Hepatocyte (in vitro differentiated cells): ENCODE results near the gene CAPZA2. TPM values are rescaled to one million over a fixed set of nuclear protein-coding genes. Genes with fewer than 3 reads are reported as not detected.
"Not testable (repeated sequence)": the region's sequence is repeated elsewhere in the genome, so short reads cannot be mapped to it uniquely, and the experiment has no call there.

Experiments used
- DNase-seq: peaks from one replicate; pipeline ENCODE4 v3.0.0-alpha.2; 2016; ENCODE audit warnings: low spot score
- H2AFZ ChIP-seq: fragments of 200-600 bp; sonication (generic); 2 replicates; pipeline ENCODE4 v1.6.0; 2016; ENCODE audit warnings: antibody characterized with exemption, mild to moderate bottlenecking
- H3K27ac ChIP-seq: fragments of 200-600 bp; sonication (generic); 2 replicates; pipeline ENCODE4 v1.5.1; 2016; ENCODE audit warnings: mild to moderate bottlenecking
- H3K27me3 ChIP-seq: fragments of 200-600 bp; sonication (generic); 2 replicates; pipeline ENCODE4 v1.6.1; 2016
- H3K36me3 ChIP-seq: fragments of 200-600 bp; sonication (generic); replicated peaks from 2 replicates; pipeline ENCODE4 v1.5.1; 2016; ENCODE audit warnings: low read depth; ENCODE audit not compliant: insufficient read depth
- H3K4me1 ChIP-seq: fragments of 200-600 bp; sonication (generic); 2 replicates; pipeline ENCODE4 v1.5.1; 2016; ENCODE audit warnings: mild to moderate bottlenecking, moderate library complexity; ENCODE audit not compliant: insufficient read depth
- H3K4me2 ChIP-seq: fragments of 200-600 bp; sonication (generic); 2 replicates; pipeline ENCODE4 v1.6.0; 2016
- H3K4me3 ChIP-seq: fragments of 200-600 bp; sonication (generic); 2 replicates; pipeline ENCODE4 v1.5.1; 2016; ENCODE audit warnings: mild to moderate bottlenecking
- H3K79me2 ChIP-seq: fragments of 200-600 bp; sonication (generic); 2 replicates; pipeline ENCODE4 v1.6.0; 2017; ENCODE audit warnings: mild to moderate bottlenecking
- H3K9me2 ChIP-seq: fragments of 200-600 bp; sonication (generic); replicated peaks from 2 replicates; pipeline ENCODE4 v1.6.0; 2017; ENCODE audit warnings: mild to moderate bottlenecking; ENCODE audit not compliant: insufficient read depth
- H3K9me3 ChIP-seq: fragments of 200-600 bp; sonication (generic); 2 replicates; pipeline ENCODE4 v1.5.1; 2016; ENCODE audit warnings: low read depth, mild to moderate bottlenecking
- H4K20me1 ChIP-seq: fragments of 200-600 bp; sonication (generic); 2 replicates; pipeline ENCODE4 v1.6.0; 2016; ENCODE audit warnings: mild to moderate bottlenecking; ENCODE audit not compliant: insufficient read depth, poor library complexity, severe bottlenecking
- CTCF ChIP-seq: fragments of 200-600 bp; sonication (generic); IDR thresholded peaks from 2 replicates; pipeline ENCODE4 v1.5.1; 2016; ENCODE audit warnings: antibody characterized with exemption, mild to moderate bottlenecking; ENCODE audit not compliant: poor library complexity
- EZH2 ChIP-seq: fragments of 200-600 bp; sonication (generic); IDR thresholded peaks from 2 replicates; pipeline ENCODE4 v1.6.1; 2016; ENCODE audit warnings: antibody characterized with exemption, mild to moderate bottlenecking, borderline replicate concordance
- EZH2phosphoT487 ChIP-seq: fragments of 200-600 bp; sonication (generic); IDR thresholded peaks from one replicate; pipeline ENCODE4 v1.6.1; 2018; ENCODE audit warnings: antibody characterized with exemption, mild to moderate bottlenecking, low read depth, moderate library complexity; ENCODE audit not compliant: unreplicated experiment, severe bottlenecking
- WGBS: methylation state at CpG from one replicate; pipeline ENCODE4 v1.1.6; 2016; ENCODE audit warnings: low lambda C conversion rate; ENCODE audit errors: missing lambda C conversion rate; 5-methylcytosine and 5-hydroxymethylcytosine counted together
- polyA plus RNA-seq: library from polyadenylated mRNA; unstranded; fragments of >200 nt; fragmentation: Nextera tagmentation; extraction: Ambion mirVana; gene quantifications from 2 replicates; pipeline ENCODE4 v1.2.1, GENCODE V29; 2016
- small RNA-seq: library from RNA; depleted of rRNA; stranded (forward); fragments of <200 nt; gene quantifications from one replicate; pipeline ENCODE3, GENCODE V24; 2014
- total RNA-seq: library from RNA; depleted of rRNA; stranded (reverse); fragments of >200 nt; gene quantifications from 2 replicates; pipeline ENCODE4 v1.2.3, GENCODE V29; 2014

CAPZA2 gene
- total and polyA plus RNA-seq, 2 experiments from 2014 or later: 151 to 154 TPM

- Histone ChIP-seq H3K9me2 (no peaks in the 10 kb centered on the region), H2AFZ (no peak overlapping the region), H3K4me3 (no peak overlapping the region), H3K4me1 (no peaks in the 10 kb centered on the region), H4K20me1 (no peaks in the 10 kb centered on the region), H3K27ac (no peak overlapping the region), H3K27me3 (no peaks in the 10 kb centered on the region), H3K79me2 (peaks cover 76% of the 10 kb centered on the region), H3K36me3 (no peaks in the 10 kb centered on the region), H3K9me3 (no peaks in the 10 kb centered on the region), H3K4me2 (no peak overlapping the region)
- no peak for DNase-seq
- TF ChIP-seq EZH2 (no peak), CTCF (no peak), EZH2phosphoT487 (no peak)
These were observed 106.2 kb downstream of the CAPZA2 start for GRCh38 chr7:116968631-116969030.

DNA sequence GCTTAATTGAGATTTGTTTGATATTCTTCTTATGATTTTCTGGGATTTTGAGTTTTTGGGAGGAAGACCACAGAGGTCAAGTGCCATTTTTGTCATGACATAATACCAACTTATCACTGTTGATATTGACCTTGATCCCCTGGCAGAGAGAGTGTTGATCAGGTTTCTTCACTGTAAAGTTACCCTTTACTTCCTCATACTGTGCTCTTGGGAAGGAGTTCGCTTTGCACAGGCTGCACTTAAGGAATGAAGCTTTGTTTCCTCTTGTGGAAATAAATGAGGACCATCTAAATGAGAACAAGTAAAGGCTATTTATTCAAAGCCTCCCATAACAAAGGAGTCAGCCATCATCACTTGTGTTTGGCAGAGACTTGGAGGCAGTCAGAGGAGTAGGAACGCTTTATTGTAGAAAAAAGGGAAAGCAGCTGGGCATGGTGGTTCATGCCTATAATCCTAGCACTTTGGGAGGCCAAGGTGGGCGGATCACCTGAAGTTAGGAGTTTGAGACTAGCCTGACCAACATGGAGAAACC lies 107.0 kb downstream of the CAPZA2 start:
- no peaks in the 10 kb centered on the region for H4K20me1 ChIP-seq
- no peaks in the 10 kb centered on the region for H3K9me3 ChIP-seq
- 94% methylated on average over 3 of the region's 3 CpGs for WGBS
- H3K27ac ChIP-seq: no peak overlapping the region
- H3K4me3 ChIP-seq: no peak overlapping the region
- H2AFZ ChIP-seq: no peak overlapping the region
- no peaks in the 10 kb centered on the region for H3K4me1 ChIP-seq
- H3K9me2 ChIP-seq: no peaks in the 10 kb centered on the region
- H3K4me2 ChIP-seq: no peak overlapping the region
- DNase-seq: no peak
- no peaks in the 10 kb centered on the region for H3K27me3 ChIP-seq
- TF ChIP-seq CTCF (no peak), EZH2 (no peak), EZH2phosphoT487 (no peak)
- peaks cover 73% of the 10 kb centered on the region for H3K79me2 ChIP-seq
- H3K36me3 ChIP-seq: no peaks in the 10 kb centered on the region

DNA sequence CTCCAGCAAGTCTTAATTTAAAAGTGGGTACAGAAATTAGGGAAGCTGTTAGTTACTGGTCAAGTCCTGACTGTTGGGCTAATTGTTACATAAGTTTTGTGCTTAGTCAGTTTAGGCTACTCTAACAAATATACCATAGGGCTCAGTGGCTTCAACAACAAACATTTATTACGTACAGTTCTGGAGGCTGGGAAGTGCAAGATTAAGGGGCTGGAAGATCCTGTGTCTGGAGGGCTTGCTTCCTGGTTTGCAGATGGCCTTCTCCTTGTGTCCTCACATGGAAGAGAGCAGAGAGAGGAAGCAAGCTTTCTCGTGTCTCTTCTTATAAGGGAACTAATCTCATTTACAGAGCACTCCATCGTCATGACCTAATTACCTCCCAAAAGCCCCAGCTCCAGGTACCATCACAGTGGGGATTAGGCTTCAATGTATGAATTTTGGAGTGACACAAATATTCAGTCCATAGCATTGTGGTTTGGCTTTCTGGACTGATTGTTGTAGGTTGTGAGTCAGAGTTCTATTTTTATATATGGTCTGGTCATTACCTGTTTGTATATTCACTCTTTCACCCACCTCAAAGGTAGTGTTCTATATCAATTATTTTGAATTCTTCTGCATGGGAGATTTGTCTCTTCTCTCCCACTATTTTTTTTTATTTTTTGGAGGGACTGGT lies 108.0 kb downstream of the CAPZA2 start:
- no peak for DNase-seq
- 74% methylated on average over 3 of the region's 3 CpGs for WGBS
- H3K4me3 ChIP-seq: no peak overlapping the region
- TF ChIP-seq CTCF (no peak), EZH2phosphoT487 (no peak), EZH2 (no peak)
- H3K9me3 ChIP-seq: no peaks in the 10 kb centered on the region
- H4K20me1 ChIP-seq: no peaks in the 10 kb centered on the region
- H2AFZ ChIP-seq: no peak overlapping the region
- H3K79me2 ChIP-seq: peaks cover 68% of the 10 kb centered on the region
- H3K27ac ChIP-seq: no peak overlapping the region
- H3K27me3 ChIP-seq: no peaks in the 10 kb centered on the region
- no peaks in the 10 kb centered on the region for H3K9me2 ChIP-seq
- H3K4me2 ChIP-seq: no peak overlapping the region
- H3K4me1 ChIP-seq: no peaks in the 10 kb centered on the region
- H3K36me3 ChIP-seq: no peaks in the 10 kb centered on the region

GRCh38 chr7:116971153-116971552 lies 108.8 kb downstream of the CAPZA2 start:
- not testable (repeated sequence) for H3K9me3 ChIP-seq, H2AFZ ChIP-seq, H3K27ac ChIP-seq, H4K20me1 ChIP-seq, DNase-seq, H3K9me2 ChIP-seq, H3K4me2 ChIP-seq, H3K36me3 ChIP-seq, H3K27me3 ChIP-seq, H3K4me1 ChIP-seq, H3K4me3 ChIP-seq
- peaks cover 64% of the 10 kb centered on the region for H3K79me2 ChIP-seq

Small RNA genes within 50 kb of the gene (small RNA-seq; reads per million reads assigned to genes)
- gene RF00019 (not detected), gene RF02179 (not detected), gene RF02180 (not detected), gene RF02188 (not detected), gene RNA5SP239 (not detected)

Other genes starting within 250 kb of the CAPZA2 start
- gene MET, start 190.4 kb upstream of the CAPZA2 start, total RNA-seq: 29.3 and 35.7 TPM in 2 replicates
- gene MET, start 190.4 kb upstream of the CAPZA2 start, polyA plus RNA-seq: 6.5 and 12.7 TPM in 2 replicates
- 28.3 and 38.5 TPM in 2 replicates for gene ST7, start 90.9 kb downstream of the CAPZA2 start, total RNA-seq
- 31.2 and 35.7 TPM in 2 replicates for gene ST7, start 90.9 kb downstream of the CAPZA2 start, polyA plus RNA-seq